Uterus (tissue), 2 donors: Measurements from ENCODE around the gene IKZF1.

Experiments used
- POLR2A ChIP-seq, 2 donors: fragments of 450-650 bp; IDR thresholded peaks; one replicate each; pipeline ENCODE4 v1.6.1; 2016; ENCODE audit warnings: antibody characterized with exemption in 2 of 2, mild to moderate bottlenecking in 1 of 2, moderate library complexity in 1 of 2
- TF ChIP-seq, protein P1 (sequence below), 4 experiments: fragments of 200-600 bp in 2 of 4; fragments of 450-650 bp in 2 of 4; sonication (generic) in 2 of 4; IDR thresholded peaks; one replicate each; pipeline ENCODE4 v1.5.1; 2016 to 2019; ENCODE audit warnings: antibody characterized with exemption in 4 of 4, mild to moderate bottlenecking in 2 of 4, moderate library complexity in 1 of 4

- TF ChIP-seq, protein P1, sequence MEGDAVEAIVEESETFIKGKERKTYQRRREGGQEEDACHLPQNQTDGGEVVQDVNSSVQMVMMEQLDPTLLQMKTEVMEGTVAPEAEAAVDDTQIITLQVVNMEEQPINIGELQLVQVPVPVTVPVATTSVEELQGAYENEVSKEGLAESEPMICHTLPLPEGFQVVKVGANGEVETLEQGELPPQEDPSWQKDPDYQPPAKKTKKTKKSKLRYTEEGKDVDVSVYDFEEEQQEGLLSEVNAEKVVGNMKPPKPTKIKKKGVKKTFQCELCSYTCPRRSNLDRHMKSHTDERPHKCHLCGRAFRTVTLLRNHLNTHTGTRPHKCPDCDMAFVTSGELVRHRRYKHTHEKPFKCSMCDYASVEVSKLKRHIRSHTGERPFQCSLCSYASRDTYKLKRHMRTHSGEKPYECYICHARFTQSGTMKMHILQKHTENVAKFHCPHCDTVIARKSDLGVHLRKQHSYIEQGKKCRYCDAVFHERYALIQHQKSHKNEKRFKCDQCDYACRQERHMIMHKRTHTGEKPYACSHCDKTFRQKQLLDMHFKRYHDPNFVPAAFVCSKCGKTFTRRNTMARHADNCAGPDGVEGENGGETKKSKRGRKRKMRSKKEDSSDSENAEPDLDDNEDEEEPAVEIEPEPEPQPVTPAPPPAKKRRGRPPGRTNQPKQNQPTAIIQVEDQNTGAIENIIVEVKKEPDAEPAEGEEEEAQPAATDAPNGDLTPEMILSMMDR (IDR thresholded peaks at IDR 0.05), result no peak
- TF ChIP-seq POLR2A (IDR thresholded peaks at IDR 0.05), result no peak
Observed at GRCh38 chr7:50335795-50336754, 31.6 kb downstream of the IKZF1 start.
